Activated CD4-positive, CD25-positive, alpha-beta regulatory T cell treated with anti-CD3 and anti-CD28 coated beads, Interleukin-2, amount 50 U/mL, for 16 hours (primary cell): ENCODE results near the gene TCAIM.
A peak's percentile ranks its signal among the peaks of the same experiment; 100 is the strongest.

Experiments
- DNase-seq: peaks from one replicate; pipeline ENCODE4 v3.0.0-alpha.2; 2020; ENCODE audit warnings: low read depth, low spot score

Gene TCAIM

GRCh38 chr3:44338010-44338827, at the start of gene TCAIM:
Gene TCAIM, plus strand, starts transcription at chr3:44338766. Its CDS starts 16,017 bp downstream, at chr3:44354783.
- DNase-seq: peak; percentile 97

GRCh38 chr3:44289882-44290462, 48.6 kb upstream of the TCAIM start:
- DNase-seq: no peak

- no peak for DNase-seq
These were observed 46.3 kb upstream of the TCAIM start for GRCh38 chr3:44292276-44292675.

- no peak for DNase-seq
These were observed 45.6 kb upstream of the TCAIM start for GRCh38 chr3:44292947-44293346.

- no peak for DNase-seq
These were observed 41.3 kb upstream of the TCAIM start for GRCh38 chr3:44297255-44297654.

- no peak for DNase-seq
These were observed 36.8 kb upstream of the TCAIM start for GRCh38 chr3:44301746-44302145.

GRCh38 chr3:44309500-44309899, 29.1 kb upstream of the TCAIM start:
- no peak for DNase-seq

GRCh38 chr3:44318891-44319311, 19.7 kb upstream of the TCAIM start:
- DNase-seq: no peak

- no peak for DNase-seq
These were observed 17.2 kb upstream of the TCAIM start for GRCh38 chr3:44321335-44321734.

- DNase-seq: peak; percentile 24
These were observed 15.1 kb upstream of the TCAIM start for GRCh38 chr3:44323341-44323955.

- no peak for DNase-seq
These were observed 14.0 kb upstream of the TCAIM start for GRCh38 chr3:44324584-44324983.

GRCh38 chr3:44326019-44326418, 12.5 kb upstream of the TCAIM start:
- DNase-seq: no peak

GRCh38 chr3:44326515-44326914, 12.1 kb upstream of the TCAIM start:
- DNase-seq: no peak

- DNase-seq: no peak
These were observed 8.6 kb upstream of the TCAIM start for GRCh38 chr3:44329946-44330345.

- no peak for DNase-seq
These were observed 8.1 kb upstream of the TCAIM start for GRCh38 chr3:44330444-44330843.

GRCh38 chr3:44334326-44334725, 4.2 kb upstream of the TCAIM start:
- DNase-seq: no peak

- DNase-seq: no peak
These were observed 1.2 kb upstream of the TCAIM start for GRCh38 chr3:44337248-44337785.

- no peak for DNase-seq
These were observed 212 bp downstream of the TCAIM start for GRCh38 chr3:44338828-44339127.

- no peak for DNase-seq
These were observed 853 bp downstream of the TCAIM start for GRCh38 chr3:44339181-44340057.

- DNase-seq: no peak
These were observed 1.5 kb downstream of the TCAIM start for GRCh38 chr3:44340058-44340395.

- no peak for DNase-seq
These were observed 3.7 kb downstream of the TCAIM start for GRCh38 chr3:44342176-44342790.
